HG03354 (cell line): ENCODE data around the gene PARK7.
A peak's percentile ranks its signal among the peaks of the same experiment; 100 is the strongest.
"Not testable (repeated sequence)": the region's sequence is repeated elsewhere in the genome, so short reads cannot be mapped to it uniquely, and the experiment has no call there.

Source experiments
- ATAC-seq: cut with Tn5 transposase; IDR thresholded peaks from one replicate; pipeline ENCODE4 v1.9.1; 2021; ENCODE audit warnings: mild to moderate bottlenecking; ENCODE audit not compliant: unreplicated experiment, poor library complexity, severe bottlenecking

PARK7 gene

GRCh38 chr1:7942214-7942921 lies 19.1 kb upstream of the PARK7 start:
- ATAC-seq, result peak; percentile 48

DNA sequence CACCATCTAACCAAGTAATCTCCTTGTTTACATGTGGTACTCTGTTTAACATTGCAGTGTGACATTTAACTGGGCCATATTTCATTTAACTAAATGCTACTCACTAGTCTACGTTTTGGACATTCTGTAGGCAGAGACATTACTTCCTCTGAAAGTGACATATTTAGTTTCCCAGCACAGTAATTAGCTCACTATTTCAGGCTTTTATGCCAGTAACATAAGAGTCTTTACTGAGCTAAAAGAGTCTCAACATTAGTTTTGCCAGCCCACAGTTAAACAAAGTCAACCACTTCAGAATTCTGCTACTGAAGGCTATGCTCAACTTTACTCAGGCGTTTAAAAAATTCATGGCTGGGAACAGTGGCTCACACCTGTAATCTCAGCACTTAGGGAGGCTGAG lies 18.3 kb upstream of the PARK7 start:
- no peak for ATAC-seq

GRCh38 chr1:7948960-7949359 lies 12.6 kb upstream of the PARK7 start:
- no peak for ATAC-seq

DNA sequence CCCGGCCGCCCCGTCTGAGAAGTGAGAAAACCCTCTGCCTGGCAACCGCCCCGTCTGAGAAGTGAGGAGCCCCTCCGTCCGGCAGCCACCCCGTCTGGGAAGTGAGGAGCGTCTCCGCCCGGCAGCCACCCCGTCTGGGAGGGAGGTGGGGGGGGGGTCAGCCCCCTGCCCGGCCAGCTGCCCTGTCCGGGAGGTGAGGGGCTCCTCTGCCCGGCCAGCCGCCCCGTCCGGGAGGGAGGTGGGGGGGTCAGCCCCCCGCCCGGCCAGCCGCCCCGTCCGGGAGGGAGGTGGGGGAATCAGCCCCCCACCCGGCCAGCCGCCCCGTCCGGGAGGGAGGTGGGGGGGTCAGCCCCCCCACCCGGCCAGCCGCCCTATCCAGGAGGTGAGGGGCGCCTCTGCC lies 8.7 kb upstream of the PARK7 start:
- ATAC-seq, result not testable (repeated sequence)

- peak; percentile 98 for ATAC-seq
These were observed 7.5 kb upstream of the PARK7 start for GRCh38 chr1:7953850-7954609.

DNA sequence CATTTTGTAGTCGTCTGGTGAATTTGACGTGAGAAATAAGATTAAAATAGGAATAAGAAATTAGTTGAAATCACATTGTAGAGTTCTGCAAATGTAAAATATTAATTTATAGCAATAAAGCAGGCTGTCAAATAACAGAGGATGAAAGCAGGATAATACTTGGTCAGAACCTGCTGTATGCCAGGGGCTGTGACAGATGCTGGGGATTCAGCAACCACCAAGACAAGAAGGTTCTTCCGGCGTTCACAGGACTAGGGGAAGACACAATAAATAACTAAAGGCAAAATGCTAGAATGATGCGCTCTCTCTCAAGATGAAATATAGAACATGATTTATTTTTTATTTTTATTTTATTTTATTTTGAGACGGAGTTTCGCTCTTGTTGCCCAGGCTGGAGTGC lies 6.8 kb upstream of the PARK7 start:
- ATAC-seq, result no peak

- no peak for ATAC-seq
These were observed 5.1 kb upstream of the PARK7 start for GRCh38 chr1:7956218-7957032.

DNA sequence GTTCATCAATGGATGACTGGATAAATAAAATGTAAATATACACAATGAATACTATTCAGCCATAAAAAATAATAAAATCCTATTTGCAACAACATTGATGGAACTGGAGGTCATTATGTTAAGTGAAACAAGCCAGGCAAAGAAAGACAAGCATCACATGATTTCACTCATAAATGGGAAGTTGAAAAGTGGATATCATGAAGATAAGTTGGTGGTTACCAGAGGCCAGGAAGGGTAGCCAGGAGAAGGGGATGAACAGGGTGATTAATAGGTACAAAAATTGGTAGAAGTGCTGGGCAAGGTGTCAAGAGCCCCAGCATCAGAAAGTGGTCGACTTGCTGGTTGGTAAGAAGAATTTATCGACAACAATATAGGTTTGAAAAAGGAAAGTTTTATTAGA lies 1.3 kb upstream of the PARK7 start:
- no peak for ATAC-seq

- no peak for ATAC-seq
These were observed 670 bp upstream of the PARK7 start for GRCh38 chr1:7960867-7961215.

DNA sequence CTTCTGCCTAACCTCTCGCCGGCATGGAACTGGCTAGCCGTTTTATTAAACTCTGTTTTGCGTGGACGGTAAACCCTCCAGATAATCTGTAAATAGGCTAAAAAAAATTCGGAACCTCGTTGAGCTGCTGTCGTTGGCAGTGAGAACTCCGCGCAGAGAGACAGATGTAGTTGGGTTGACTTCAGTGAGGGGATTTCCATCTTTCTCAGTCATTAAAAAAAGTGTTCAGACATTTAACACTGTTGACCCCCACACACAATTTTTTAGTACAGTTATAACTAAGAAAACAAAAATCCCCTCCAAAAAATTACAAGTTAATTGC lies 464 bp downstream of the PARK7 start:
- ATAC-seq, result peak; percentile 29

DNA sequence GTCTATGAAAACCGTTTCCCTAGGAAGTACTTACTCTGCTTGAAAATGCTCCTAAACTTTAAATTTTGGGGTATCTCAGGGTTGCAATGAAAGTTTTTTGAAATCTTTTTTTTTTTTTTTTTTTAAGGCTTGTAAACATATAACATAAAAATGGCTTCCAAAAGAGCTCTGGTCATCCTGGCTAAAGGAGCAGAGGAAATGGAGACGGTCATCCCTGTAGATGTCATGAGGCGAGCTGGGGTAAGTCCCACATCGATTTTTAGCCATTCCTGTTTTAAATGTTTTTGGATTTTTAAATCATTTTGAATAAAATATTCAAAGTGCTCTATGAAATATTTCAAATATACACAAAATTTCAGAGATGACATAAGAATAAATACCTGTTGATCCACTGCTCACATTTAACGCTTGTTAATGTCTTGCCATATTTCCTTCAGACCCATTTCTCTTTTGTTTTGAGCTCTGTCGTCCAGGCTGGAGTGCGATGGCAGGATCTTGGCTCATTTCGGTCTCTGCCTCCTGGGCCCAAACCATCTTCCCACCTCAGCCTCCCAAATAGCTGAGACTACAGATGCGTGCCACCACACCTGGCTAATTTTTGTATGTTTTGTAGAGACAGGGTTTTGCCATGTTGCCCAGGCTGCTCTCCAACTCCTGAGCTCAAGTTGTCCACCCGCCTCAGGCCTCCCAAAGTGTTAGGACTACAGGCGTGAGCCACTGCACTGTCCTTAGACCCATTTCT lies 1.3 kb downstream of the PARK7 start:
- ATAC-seq, result no peak

DNA sequence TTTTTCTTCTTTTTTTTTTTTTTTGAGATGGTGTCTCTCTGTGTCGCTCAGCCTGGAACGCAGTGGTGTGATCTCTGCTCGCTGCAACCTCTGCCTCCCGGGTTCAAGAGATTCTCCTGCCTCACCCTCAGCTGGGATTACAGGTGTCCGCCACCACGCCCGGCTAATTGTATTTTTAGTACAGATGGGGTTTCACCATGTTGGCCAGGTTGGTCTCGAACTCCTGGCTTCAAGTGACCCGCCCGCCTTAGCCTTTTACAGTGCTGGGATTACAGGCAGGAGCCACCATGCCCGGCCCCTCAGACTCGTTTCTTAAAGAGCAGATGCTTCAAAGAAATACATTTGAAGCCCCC lies 1.8 kb downstream of the PARK7 start:
- not testable (repeated sequence) for ATAC-seq

DNA sequence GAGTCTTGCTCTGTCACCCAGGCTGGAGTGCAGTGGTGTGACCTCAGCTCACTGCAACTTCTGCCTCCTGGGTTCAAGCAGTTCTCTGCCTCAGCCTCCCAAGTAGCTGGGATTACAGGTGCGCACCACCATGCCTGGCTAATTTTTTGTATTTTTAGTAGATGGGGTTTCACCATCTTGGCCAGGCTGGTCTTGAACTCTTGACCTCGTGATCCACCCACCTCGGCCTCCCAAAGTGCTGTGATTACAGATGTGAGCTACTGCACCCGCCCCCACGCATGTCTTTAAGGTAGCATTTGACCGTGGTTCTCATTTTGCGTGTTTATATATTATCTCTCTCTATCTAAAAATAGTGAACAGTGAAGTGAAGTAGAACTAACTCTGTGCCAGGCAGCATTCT lies 2.3 kb downstream of the PARK7 start:
- not testable (repeated sequence) for ATAC-seq

- ATAC-seq, result no peak
These were observed 3.0 kb downstream of the PARK7 start for GRCh38 chr1:7964476-7964875.

DNA sequence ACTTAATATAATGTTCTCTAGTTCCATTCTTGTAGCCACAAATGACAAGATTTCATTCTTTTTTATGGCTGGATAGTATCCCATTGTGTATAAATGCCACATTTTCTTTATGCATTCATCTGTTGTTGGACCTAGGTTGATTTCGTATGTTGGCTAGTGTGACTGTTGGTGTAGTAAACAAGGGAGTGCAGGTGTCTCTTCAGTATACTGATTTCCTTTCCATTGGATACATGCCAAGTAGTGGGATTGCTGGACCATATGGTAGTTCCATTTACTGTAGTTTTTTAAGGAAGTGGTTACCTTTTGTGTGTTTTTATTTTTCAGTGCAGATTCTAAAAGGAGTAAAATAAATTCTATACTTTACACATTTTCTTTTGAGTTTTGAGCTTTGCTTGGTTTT lies 5.7 kb downstream of the PARK7 start:
- ATAC-seq, result no peak

- no peak for ATAC-seq
These were observed 6.1 kb downstream of the PARK7 start for GRCh38 chr1:7967651-7968050.

- ATAC-seq, result no peak
These were observed 8.7 kb downstream of the PARK7 start for GRCh38 chr1:7970246-7970645.

GRCh38 chr1:7971024-7971423 lies 9.5 kb downstream of the PARK7 start:
- no peak for ATAC-seq

- no peak for ATAC-seq
These were observed 10.8 kb downstream of the PARK7 start for GRCh38 chr1:7972285-7972684.

DNA sequence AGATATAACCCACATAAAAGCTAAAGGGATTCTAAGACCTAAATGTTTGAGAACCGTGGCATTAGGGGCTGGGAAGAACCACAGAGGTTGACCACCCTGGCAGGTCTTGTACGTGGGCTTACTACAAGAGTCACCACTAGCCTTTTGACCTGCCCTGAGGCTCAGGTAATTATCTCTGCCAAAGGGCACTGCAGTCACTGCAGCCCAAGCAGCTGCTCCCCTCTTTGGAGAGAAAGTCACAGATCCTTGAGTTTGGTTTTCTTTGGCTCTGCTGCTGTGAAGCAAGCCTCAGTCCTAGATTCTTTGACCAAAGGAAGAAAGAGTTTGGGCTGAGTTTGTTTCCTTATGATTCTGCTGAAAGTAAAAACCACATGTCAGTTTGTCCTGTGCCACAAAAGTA lies 11.6 kb downstream of the PARK7 start:
- ATAC-seq, result no peak
